ENCODE measurements around the gene ABCA4. TPM values are rescaled to one million over a fixed set of nuclear protein-coding genes. Genes with fewer than 3 reads are reported as not detected.
A peak's percentile ranks its signal among the peaks of the same experiment; 100 is the strongest.

Gene ABCA4
- total and polyA plus RNA-seq, 11 donors: 0.04 to 0.37 (median 0.16) TPM; not detected in 2

- Histone ChIP-seq H3K4me3 (no peak overlapping the region), H3K4me1 (peaks cover 8 to 50% (median 36%) of the 10 kb centered on the region in 12 donors), H3K36me3 (no peaks in the 10 kb centered on the region), H3K27me3 (peaks cover 0 to 5% (median 0%) of the 10 kb centered on the region in 9 donors), H3K27ac (peak overlapping the region in 4 of 12 donors; percentile 5 to 38 (median 8)), H3K9me3 (no peaks in the 10 kb centered on the region)
- TF ChIP-seq POLR2A (IDR thresholded peaks at IDR 0.05): no peak
- TF ChIP-seq CTCF (IDR thresholded peaks at IDR 0.05): no peak
- no peak for DNase-seq
- intact Hi-C loops (cut with DNase I): no loop called here
- WGBS, 4 donors: 55 to 67% (median 62%) methylated on average over 7 of the region's 7 CpGs
- no peak for ATAC-seq
Observed at GRCh38 chr1:94072840-94073522, 48.0 kb downstream of the ABCA4 start.

- WGBS, 4 donors: 63 to 73% (median 67%) methylated on average over 2 of the region's 2 CpGs
- intact Hi-C loops (cut with DNase I): no loop called here
- Histone ChIP-seq H3K36me3 (no peaks in the 10 kb centered on the region), H3K27ac (peak overlapping the region in 3 of 12 donors; percentile 6 to 70 (median 10)), H3K9me3 (no peaks in the 10 kb centered on the region), H3K27me3 (peaks cover 0 to 5% (median 0%) of the 10 kb centered on the region in 9 donors), H3K4me3 (no peak overlapping the region), H3K4me1 (peaks cover 8 to 58% (median 42%) of the 10 kb centered on the region in 12 donors)
- ATAC-seq (no peak), DNase-seq (no peak)
- TF ChIP-seq POLR2A (IDR thresholded peaks at IDR 0.05) (no peak), CTCF (IDR thresholded peaks at IDR 0.05) (no peak)
Observed at GRCh38 chr1:94071976-94072375, 49.0 kb downstream of the ABCA4 start.

GRCh38 chr1:94071391-94071790, 49.6 kb downstream of the ABCA4 start:
- peaks cover 8 to 58% (median 42%) of the 10 kb centered on the region in 12 donors for H3K4me1 ChIP-seq
- no peak for DNase-seq
- H3K27ac ChIP-seq: peak overlapping the region in 4 of 12 donors; percentile 2 to 70 (median 18)

More at GRCh38 chr1:94071391-94071790, 49.6 kb downstream of the ABCA4 start:
- H3K27me3 ChIP-seq: peaks cover 0 to 5% (median 0%) of the 10 kb centered on the region in 9 donors
- TF ChIP-seq CTCF (IDR thresholded peaks at IDR 0.05) (no peak), POLR2A (IDR thresholded peaks at IDR 0.05) (no peak)
- no peak overlapping the region for H3K4me3 ChIP-seq
- H3K36me3 ChIP-seq: no peaks in the 10 kb centered on the region
- WGBS, 4 donors: 39 to 86% (median 49%) methylated on average over 1 of the region's 1 CpG
- H3K9me3 ChIP-seq: no peaks in the 10 kb centered on the region
- no peak for ATAC-seq
- intact Hi-C loops (cut with DNase I): no loop called here
